GM12872 (cell line): ENCODE measurements around the gene SLC39A13.

ENCODE experiments used
- TF ChIP-seq, protein P1 (sequence below): IDR thresholded peaks from 3 replicates; pipeline ENCODE4 v1.5.1; 2011; ENCODE audit warnings: low read depth, mild to moderate bottlenecking, low read length, moderate library complexity; ENCODE audit not compliant: insufficient read depth

SLC39A13 gene

DNA sequence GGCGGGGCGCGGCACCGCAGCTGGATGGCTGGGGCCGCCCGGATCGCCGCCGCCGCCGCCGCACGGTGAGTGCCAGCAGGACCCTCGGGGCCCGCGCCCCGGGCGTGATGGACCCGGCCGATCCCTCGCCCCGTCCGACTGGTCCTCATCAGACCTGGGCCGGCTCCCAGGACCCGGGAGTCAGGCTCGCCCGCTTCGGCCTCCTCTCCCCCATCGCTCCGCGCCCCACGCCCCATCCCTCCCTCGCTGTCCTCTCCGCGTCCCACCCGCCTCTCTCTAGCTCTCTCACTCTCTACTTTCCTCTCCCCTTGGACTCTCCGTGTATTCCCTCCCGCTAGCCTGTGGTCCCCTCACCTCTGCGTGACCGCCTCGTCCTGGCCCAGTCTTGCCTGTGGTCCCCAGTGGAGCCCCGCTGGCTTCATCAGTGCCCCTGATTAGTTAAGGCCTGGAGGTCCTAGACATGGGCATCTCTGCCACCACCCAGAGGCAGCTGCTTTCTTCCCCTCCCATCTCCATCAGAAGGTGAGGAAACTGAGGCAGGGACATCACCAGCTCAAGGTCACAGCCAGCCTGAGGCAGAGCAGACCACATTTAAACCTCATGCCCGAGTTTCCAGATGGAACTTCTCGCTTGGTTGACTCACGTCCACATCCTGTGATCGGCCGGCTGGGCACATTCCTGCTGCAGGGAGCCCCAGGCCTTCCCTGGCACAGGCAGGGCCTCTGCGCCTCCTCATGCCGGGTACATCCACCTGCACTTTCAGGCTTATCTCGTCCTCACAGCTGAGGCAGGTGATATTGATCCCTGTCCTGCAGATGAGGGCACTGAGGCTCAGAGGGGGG lies 429 bp downstream of the SLC39A13 start:
- TF ChIP-seq, protein P1, sequence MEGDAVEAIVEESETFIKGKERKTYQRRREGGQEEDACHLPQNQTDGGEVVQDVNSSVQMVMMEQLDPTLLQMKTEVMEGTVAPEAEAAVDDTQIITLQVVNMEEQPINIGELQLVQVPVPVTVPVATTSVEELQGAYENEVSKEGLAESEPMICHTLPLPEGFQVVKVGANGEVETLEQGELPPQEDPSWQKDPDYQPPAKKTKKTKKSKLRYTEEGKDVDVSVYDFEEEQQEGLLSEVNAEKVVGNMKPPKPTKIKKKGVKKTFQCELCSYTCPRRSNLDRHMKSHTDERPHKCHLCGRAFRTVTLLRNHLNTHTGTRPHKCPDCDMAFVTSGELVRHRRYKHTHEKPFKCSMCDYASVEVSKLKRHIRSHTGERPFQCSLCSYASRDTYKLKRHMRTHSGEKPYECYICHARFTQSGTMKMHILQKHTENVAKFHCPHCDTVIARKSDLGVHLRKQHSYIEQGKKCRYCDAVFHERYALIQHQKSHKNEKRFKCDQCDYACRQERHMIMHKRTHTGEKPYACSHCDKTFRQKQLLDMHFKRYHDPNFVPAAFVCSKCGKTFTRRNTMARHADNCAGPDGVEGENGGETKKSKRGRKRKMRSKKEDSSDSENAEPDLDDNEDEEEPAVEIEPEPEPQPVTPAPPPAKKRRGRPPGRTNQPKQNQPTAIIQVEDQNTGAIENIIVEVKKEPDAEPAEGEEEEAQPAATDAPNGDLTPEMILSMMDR, result no peak

- TF ChIP-seq, protein P1, result no peak
Measured at GRCh38 chr11:47409440-47410369, 1.3 kb downstream of the SLC39A13 start.

DNA sequence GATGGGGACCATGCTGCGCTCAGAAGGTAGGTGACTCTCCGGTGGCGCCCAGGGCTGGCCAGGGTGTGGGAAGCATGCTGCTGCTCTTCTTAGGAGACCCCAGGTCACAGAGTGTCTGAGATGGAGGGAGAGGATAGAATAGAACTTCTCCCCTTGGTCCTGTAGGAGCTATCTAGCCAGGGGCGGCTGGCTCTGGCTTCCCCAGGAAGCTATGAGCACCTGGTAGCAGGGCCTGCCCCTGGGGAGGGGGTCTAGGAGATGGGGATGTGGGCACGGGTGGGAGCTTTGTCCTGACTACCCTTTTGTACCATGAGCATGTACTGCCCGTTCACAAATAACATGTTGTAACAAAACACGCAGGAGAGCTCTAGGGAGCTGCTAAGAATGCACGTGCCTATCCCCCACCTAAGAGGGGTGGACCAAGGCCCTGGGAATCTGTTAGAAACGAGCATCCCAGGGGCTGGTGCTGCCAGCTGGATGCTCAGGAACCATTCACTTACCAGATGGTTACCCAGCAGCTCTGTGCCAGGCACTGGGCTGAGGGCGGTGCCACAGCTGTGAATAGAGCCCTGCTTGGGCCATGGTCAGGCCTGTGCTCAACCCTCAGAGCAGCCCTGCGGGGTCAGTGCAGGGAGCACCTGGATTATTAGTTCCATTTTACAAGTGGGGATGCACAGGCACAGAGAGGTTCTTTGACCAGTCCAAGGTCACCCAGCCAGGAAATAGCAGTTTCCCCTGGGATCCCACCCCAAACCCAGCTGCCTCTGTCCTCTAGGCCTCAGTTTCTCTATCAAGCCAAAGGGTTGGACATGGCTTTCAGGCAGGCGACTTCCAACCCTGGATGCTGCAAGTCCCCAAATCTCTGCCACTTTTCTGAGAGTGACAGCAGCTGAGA lies 2.2 kb downstream of the SLC39A13 start:
- TF ChIP-seq, protein P1, result no peak

DNA sequence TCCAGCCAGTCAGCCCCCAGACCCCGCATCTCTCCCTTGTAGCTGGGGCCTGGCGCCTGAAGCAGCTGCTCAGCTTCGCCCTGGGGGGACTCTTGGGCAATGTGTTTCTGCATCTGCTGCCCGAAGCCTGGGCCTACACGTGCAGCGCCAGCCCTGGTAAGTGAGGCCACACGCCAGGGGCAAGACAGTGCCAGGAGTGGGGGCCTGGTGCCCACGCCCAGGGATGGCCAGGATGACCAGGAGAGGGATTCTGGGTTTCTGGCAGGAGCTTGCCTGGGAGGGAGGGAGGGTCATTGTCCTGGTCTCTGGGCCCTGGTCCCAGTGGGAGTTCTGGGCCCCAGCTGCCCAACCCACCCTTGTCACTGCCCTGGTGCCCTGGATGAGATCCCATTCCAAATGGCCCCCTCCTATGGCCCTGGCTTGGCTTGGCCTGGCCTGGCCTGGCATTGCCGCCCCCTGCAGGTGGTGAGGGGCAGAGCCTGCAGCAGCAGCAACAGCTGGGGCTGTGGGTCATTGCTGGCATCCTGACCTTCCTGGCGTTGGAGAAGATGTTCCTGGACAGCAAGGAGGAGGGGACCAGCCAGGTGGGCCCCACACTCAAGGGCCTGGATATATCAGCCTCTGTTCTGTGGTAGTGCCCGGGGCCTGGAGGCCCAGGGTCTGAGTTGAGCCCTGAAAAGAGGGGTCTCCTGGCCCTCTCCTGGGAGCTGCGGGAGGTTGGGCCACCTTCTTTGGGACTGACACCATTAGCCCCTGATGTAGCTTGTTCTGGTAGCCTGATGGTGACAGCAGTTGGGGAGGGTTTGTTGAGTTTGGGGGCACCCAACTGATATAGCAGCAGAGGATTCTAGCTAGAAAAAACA lies 3.7 kb downstream of the SLC39A13 start:
- TF ChIP-seq, protein P1, result peak; percentile 96

GRCh38 chr11:47413351-47413750 lies 5.0 kb downstream of the SLC39A13 start:
- TF ChIP-seq, protein P1, result no peak

DNA sequence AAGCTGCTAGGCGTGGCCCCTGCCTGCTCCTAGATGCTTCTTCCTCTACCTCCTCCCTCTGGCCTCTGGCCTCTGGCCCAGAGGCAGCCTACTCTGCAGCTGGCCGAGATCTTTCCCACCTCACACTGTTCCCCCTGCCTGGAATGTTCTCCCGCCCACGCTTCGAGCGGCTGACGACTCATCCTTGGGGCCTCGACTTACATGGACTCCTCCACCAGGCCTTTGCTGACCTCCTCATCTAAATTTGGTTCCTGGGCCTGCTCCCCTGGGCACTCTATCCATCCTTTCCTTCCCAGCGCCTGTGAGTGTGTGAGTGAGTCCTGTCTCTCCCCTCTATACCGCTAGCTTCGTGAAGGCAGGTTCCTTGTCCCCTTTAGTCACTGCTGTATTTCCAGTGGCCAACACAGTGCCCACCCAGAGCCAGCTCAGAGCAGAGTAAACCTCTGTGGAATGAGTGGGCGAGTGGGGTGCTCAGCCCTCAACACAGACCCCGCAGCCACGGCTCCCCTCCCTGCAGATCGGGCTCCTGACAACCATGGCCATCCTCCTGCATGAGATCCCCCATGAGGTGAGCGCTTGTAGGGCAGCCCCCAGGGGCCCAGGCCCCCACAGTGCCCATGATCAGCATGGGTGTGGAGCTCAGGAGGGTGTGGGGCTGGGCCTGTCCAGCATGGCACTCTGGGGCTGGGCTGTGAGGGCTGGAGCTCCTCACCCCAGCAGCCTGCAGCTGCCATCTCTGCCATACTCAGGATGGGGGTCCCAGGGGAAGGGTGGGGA lies 5.7 kb downstream of the SLC39A13 start:
- TF ChIP-seq, protein P1, result no peak
